ENCODE results near the gene FZD10. TPM values are rescaled to one million over a fixed set of nuclear protein-coding genes. Genes with fewer than 3 reads are reported as not detected.

FZD10 gene
- total and polyA plus RNA-seq, 2 of the 8 experiments (the other 6 are each of a cell fraction or from before 2014, with no cell fraction given): 0.11 to 0.60 TPM

GRCh38 chr12:130164216-130164542 lies 1.9 kb downstream of the FZD10 start:
- Histone ChIP-seq H2BK20ac (ENCODE audit: low read length) (no peak overlapping the region), H3K9me3 (ENCODE audit: insufficient read depth in 2 of 2, low read depth in 1 of 2, low read length in 1 of 2) (no peaks in the 10 kb centered on the region; a peak in 1 of 4 replicates), H3K18ac (ENCODE audit: extremely low read depth, low read length) (peak overlapping the region; percentile 24; the same call in 1 of the 2 replicates), H3K4me3 (ENCODE audit: extremely low read depth in 1 of 4, insufficient read depth in 2 of 4, low read depth in 3 of 4, low read length in 4 of 4) (peak overlapping the region in 1 of 4 experiments; percentile 70; a peak in 2 of 8 replicates), H3K79me1 (ENCODE audit: low read depth, low read length) (no peaks in the 10 kb centered on the region; the same call in 1 of the 2 replicates), H2AK5ac (ENCODE audit: low read depth, low read length) (peak overlapping the region; percentile 93; the same call in 1 of the 2 replicates), H3K27me3 (replicated peaks in 1 of 4; ENCODE audit: control insufficient read depth in 3 of 4, extremely low read depth in 1 of 4, insufficient read depth in 3 of 4, low read length in 3 of 4) (peaks cover 71 to 93% (median 84%) of the 10 kb centered on the region in 4 experiments), H2BK15ac (ENCODE audit: low read length) (peak overlapping the region; percentile 46; the same call in 1 of the 2 replicates), H3K23me2 (ENCODE audit: low read depth, low read length) (peaks cover 15% of the 10 kb centered on the region; the same call in 1 of the 2 replicates), H4K8ac (ENCODE audit: extremely low read depth, insufficient read depth, low read length) (peak overlapping the region; percentile 87; the same call in 1 of the 2 replicates), H3K4ac (replicated peaks; ENCODE audit: insufficient read length, low read depth, low read length) (no peak overlapping the region), H3K79me2 (ENCODE audit: control insufficient read depth in 1 of 2, insufficient read depth in 2 of 2, low read length in 2 of 2) (no peaks in the 10 kb centered on the region), H3K4me1 (replicated peaks in 1 of 4; ENCODE audit: control insufficient read depth in 3 of 4, insufficient read depth in 4 of 4, low read length in 3 of 4) (peaks cover 0 to 29% (median 25%) of the 10 kb centered on the region in 4 experiments; a peak in 6 of 7 replicates), H3K56ac (replicated peaks; ENCODE audit: insufficient read length, low read depth, low read length) (no peak overlapping the region), H3K27ac (ENCODE audit: low read depth, low read length) (no peak overlapping the region), H2BK5ac (ENCODE audit: low read depth, low read length) (peak overlapping the region; percentile 35; the same call in 1 of the 2 replicates), H3K14ac (ENCODE audit: insufficient read length) (no peak overlapping the region), H4K91ac (replicated peaks; ENCODE audit: insufficient read length, low read length) (peak overlapping the region; percentile 3), H2BK12ac (ENCODE audit: low read depth, low read length) (peak overlapping the region; percentile 99), H2BK120ac (replicated peaks; ENCODE audit: low read depth, low read length) (no peak overlapping the region), H3K4me2 (ENCODE audit: insufficient read depth in 1 of 2, low read depth in 2 of 2, low read length in 2 of 2) (peak overlapping the region; percentile 89 to 90; a peak in 3 of 4 replicates), H3K9ac (replicated peaks in 1 of 4; ENCODE audit: extremely low read depth in 1 of 4, low read depth in 3 of 4, low read length in 3 of 4) (no peak overlapping the region), H2AFZ (ENCODE audit: low read length) (no peak overlapping the region), H4K20me1 (replicated peaks in 1 of 2; ENCODE audit: control insufficient read depth in 1 of 2, insufficient read depth in 2 of 2, low read length in 2 of 2) (peaks cover 22 to 25% of the 10 kb centered on the region in 2 experiments), H3K23ac (ENCODE audit: insufficient read length) (no peak overlapping the region), H4K5ac (ENCODE audit: insufficient read length, low read depth, low read length) (no peak overlapping the region), H3K36me3 (ENCODE audit: control insufficient read depth in 2 of 4, insufficient read depth in 4 of 4, low read length in 3 of 4) (peaks cover 0 to 8% (median 0%) of the 10 kb centered on the region in 4 experiments; a peak in 1 of 8 replicates)
- CTCF ChIA-PET (ENCODE audit: partially characterized antibody): interaction anchor here (0.6 to 1.9 kb wide), 5 partner anchors 19 to 117 kb away, joined by 3 to 5 read pairs (median 4); no protein-coding TSS in a partner anchor
- 31% methylated on average over 18 of the region's 18 CpGs; no CpG with 5 or more reads in 1 of the 2 experiments for WGBS, 2 experiments (ENCODE audit: extremely low coverage in 1 of 2, insufficient coverage in 1 of 2, insufficient read length in 1 of 2, insufficient replicate concordance in 2 of 2, low coverage in 1 of 2, low lambda C conversion rate in 2 of 2, missing lambda C conversion rate in 1 of 2)
- POLR2A ChIA-PET (ENCODE audit: partially characterized antibody): interaction anchor here (1.8 kb wide), 1 partner anchor 119 kb away, joined by 5 read pairs; no protein-coding TSS in a partner anchor
- DNase-seq (ENCODE audit: low read depth in 1 of 2, low spot score in 2 of 2): no peak
- no peak for FAIRE-seq
- TF ChIP-seq POLR2A (IDR thresholded peaks at IDR 0.05; ENCODE audit: control extremely low read depth in 1 of 2, low read depth in 2 of 2, low read length in 2 of 2) (no peak), NRF1 (IDR thresholded peaks at IDR 0.05; ENCODE audit: low read depth, low read length) (no peak), CBX8 (IDR thresholded peaks at IDR 0.05; ENCODE audit: borderline replicate concordance, low read depth, low read length) (no peak), CEBPB (IDR thresholded peaks at IDR 0.05; ENCODE audit: low read depth, low read length) (no peak), BRCA1 (IDR thresholded peaks at IDR 0.05; ENCODE audit: low read depth, low read length) (no peak), EZH2 (IDR thresholded peaks at IDR 0.05; ENCODE audit: low read depth, low read length, severe bottlenecking) (peak; percentile 70), E2F6 (IDR thresholded peaks at IDR 0.05) (no peak), RFX5 (IDR thresholded peaks at IDR 0.05; ENCODE audit: borderline replicate concordance, low read depth, low read length) (no peak), TEAD4 (IDR thresholded peaks at IDR 0.05; ENCODE audit: low read depth, low read length) (no peak), RNF2 (IDR thresholded peaks at IDR 0.05; ENCODE audit: borderline replicate concordance, low read depth, low read length, missing control alignments, poor library complexity, severe bottlenecking) (peak; percentile 3), SIX5 (IDR thresholded peaks at IDR 0.05; ENCODE audit: low read depth, low read length) (no peak), SP2 (IDR thresholded peaks at IDR 0.05; ENCODE audit: low read length) (no peak)
